Panc1 (cell line): ENCODE measurements around the gene SNRPD2. TPM values are rescaled to one million over a fixed set of nuclear protein-coding genes. Genes with fewer than 3 reads are reported as not detected.

ENCODE experiments used
- ATAC-seq: fragments of 200-7000 bp; cut with Tn5 transposase; 2 replicates; pipeline ENCODE4 v1.9.1; 2020; ENCODE audit warnings: mild to moderate bottlenecking, moderate library complexity
- BruUV-seq: library from RNA; stranded (reverse); fragments of 400-500 nt; replicated peaks from 2 replicates; lab custom pipeline; 2021; lab: Mats Ljungman, UMichigan
- CTCF ChIA-PET: fragments of 300-600 bp; sonication (Branson Sonifier 250); formaldehyde crosslinking; loops from one replicate; lab custom pipeline; 2022; ENCODE audit warnings: antibody characterized with exemption; lab: Charles Lee
- POLR2A ChIA-PET: fragments of 300-600 bp; sonication (Branson Sonifier 250); formaldehyde crosslinking; loops from one replicate; lab custom pipeline; 2022; ENCODE audit warnings: antibody characterized with exemption; lab: Charles Lee
- DNase-seq: peaks from one replicate; pipeline ENCODE4 v3.0.0-alpha.2; 2010; ENCODE audit warnings: low read depth, low spot score
- H3K27ac ChIP-seq: 2 replicates; pipeline ENCODE4 v1.5.1; 2011; ENCODE audit warnings: mild to moderate bottlenecking, low read length, inconsistent platforms
- H3K27me3 ChIP-seq: fragments of 200-500 bp; sonication (Bioruptor generic); 2 replicates; pipeline ENCODE4 v1.6.0; 2014; ENCODE audit warnings: low read length, inconsistent platforms; ENCODE audit not compliant: control insufficient read depth, insufficient read depth
- H3K36me3 ChIP-seq: fragments of 200-500 bp; sonication (Bioruptor generic); 2 replicates; pipeline ENCODE4 v1.5.1; 2014; ENCODE audit warnings: inconsistent platforms, mild to moderate bottlenecking, low read length, moderate library complexity; ENCODE audit not compliant: control insufficient read depth, insufficient read depth
- H3K4me1 ChIP-seq: 2 replicates; pipeline ENCODE4 v1.5.1; 2011; ENCODE audit warnings: inconsistent platforms, mild to moderate bottlenecking, low read length, moderate library complexity; ENCODE audit not compliant: control insufficient read depth, insufficient read depth
- H3K4me3 ChIP-seq, 2 experiments: 2 replicates each; pipeline ENCODE4 v1.5.1; 2011 to 2012; ENCODE audit warnings: low read depth in 2 of 2, low read length in 2 of 2, mild to moderate bottlenecking in 2 of 2, inconsistent platforms in 1 of 2, moderate library complexity in 1 of 2
- H3K9me3 ChIP-seq: fragments of 200-500 bp; sonication (Bioruptor generic); 2 replicates; pipeline ENCODE4 v1.5.1; 2014; ENCODE audit warnings: low read depth, mild to moderate bottlenecking, inconsistent platforms, low read length, moderate library complexity; ENCODE audit not compliant: control insufficient read depth, insufficient read depth
- POLR2AphosphoS5 ChIP-seq: IDR thresholded peaks from 2 replicates; pipeline ENCODE4 v1.6.1; 2012; ENCODE audit warnings: mild to moderate bottlenecking, low read depth, low read length, moderate library complexity
- SIN3A ChIP-seq: IDR thresholded peaks from 2 replicates; pipeline ENCODE4 v1.6.1; 2012; ENCODE audit warnings: low read depth, mild to moderate bottlenecking, low read length, moderate library complexity, borderline replicate concordance; ENCODE audit not compliant: insufficient read depth
- TCF7L2 ChIP-seq: IDR thresholded peaks from 2 replicates; pipeline ENCODE4 v1.6.1; 2011; ENCODE audit warnings: mild to moderate bottlenecking, low read depth, low read length, inconsistent platforms
- in situ Hi-C: cut with HindIII; loops from 2 replicates; pipeline ENCODE4 v1.10.0; 2016; ENCODE audit warnings: low sequenced_read_pairs, low pct_unique_long_range_greater_than_20kb
- intact Hi-C: fragments of 100-400 bp; cut with micrococcal nuclease; formaldehyde crosslinking; loops from one replicate; pipeline ENCODE4 v1.10.0; 2022; ENCODE audit not compliant: unreplicated experiment
- total RNA-seq: library from RNA; stranded (reverse); gene quantifications from one replicate; pipeline ENCODE4 v1.2.1, GENCODE V29; 2021; ENCODE audit not compliant: unreplicated experiment
- TF ChIP-seq, protein P1 (sequence below): fragments of 450-650 bp; IDR thresholded peaks from 2 replicates; pipeline ENCODE4 v1.5.1; 2017; ENCODE audit warnings: mild to moderate bottlenecking
- TF ChIP-seq, protein P2 (sequence below), 2 experiments: IDR thresholded peaks; 2 replicates each; pipeline ENCODE4 v1.6.1; 2011 to 2012; ENCODE audit warnings: low read depth in 2 of 2, control low read depth in 1 of 2, low read length in 1 of 2, mild to moderate bottlenecking in 1 of 2, moderate library complexity in 1 of 2; ENCODE audit not compliant: insufficient read depth in 1 of 2

SNRPD2 gene
- total RNA-seq, 1 experiment from 2014 or later = 496 TPM

DNA sequence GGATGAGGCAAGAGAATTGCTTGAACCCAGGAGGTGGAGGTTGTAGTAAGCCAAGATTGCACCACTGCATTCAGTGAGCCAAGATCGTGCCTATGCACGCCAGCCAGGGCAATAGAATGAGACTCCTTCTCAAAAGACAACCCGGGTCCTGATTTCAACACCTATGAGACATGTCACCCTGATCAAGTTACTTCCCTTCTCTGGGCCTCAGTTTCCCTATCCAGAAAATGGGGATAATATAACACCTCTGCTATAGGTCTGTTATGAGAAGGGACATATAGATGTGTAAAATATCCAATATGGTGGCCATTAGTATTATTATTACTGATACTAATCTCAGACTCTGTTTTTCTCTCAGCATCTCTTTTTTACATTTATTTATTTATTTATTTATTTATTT, 36.7 kb downstream of the SNRPD2 start:
- ChIA-PET CTCF (no interaction called here), POLR2A (no interaction called here)
- ATAC-seq (no peak), DNase-seq (no peak)
- Histone ChIP-seq H3K27ac (no peak overlapping the region), H3K27me3 (no peaks in the 10 kb centered on the region), H3K9me3 (no peaks in the 10 kb centered on the region), H3K36me3 (no peaks in the 10 kb centered on the region), H3K4me1 (no peaks in the 10 kb centered on the region), H3K4me3 (no peak overlapping the region)
- intact Hi-C loops (no loop called here), in situ Hi-C loops (no loop called here)
- TF ChIP-seq TCF7L2 (no peak), SIN3A (no peak), POLR2AphosphoS5 (no peak)
- TF ChIP-seq, protein P1, sequence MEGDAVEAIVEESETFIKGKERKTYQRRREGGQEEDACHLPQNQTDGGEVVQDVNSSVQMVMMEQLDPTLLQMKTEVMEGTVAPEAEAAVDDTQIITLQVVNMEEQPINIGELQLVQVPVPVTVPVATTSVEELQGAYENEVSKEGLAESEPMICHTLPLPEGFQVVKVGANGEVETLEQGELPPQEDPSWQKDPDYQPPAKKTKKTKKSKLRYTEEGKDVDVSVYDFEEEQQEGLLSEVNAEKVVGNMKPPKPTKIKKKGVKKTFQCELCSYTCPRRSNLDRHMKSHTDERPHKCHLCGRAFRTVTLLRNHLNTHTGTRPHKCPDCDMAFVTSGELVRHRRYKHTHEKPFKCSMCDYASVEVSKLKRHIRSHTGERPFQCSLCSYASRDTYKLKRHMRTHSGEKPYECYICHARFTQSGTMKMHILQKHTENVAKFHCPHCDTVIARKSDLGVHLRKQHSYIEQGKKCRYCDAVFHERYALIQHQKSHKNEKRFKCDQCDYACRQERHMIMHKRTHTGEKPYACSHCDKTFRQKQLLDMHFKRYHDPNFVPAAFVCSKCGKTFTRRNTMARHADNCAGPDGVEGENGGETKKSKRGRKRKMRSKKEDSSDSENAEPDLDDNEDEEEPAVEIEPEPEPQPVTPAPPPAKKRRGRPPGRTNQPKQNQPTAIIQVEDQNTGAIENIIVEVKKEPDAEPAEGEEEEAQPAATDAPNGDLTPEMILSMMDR = no peak
- TF ChIP-seq, protein P2, sequence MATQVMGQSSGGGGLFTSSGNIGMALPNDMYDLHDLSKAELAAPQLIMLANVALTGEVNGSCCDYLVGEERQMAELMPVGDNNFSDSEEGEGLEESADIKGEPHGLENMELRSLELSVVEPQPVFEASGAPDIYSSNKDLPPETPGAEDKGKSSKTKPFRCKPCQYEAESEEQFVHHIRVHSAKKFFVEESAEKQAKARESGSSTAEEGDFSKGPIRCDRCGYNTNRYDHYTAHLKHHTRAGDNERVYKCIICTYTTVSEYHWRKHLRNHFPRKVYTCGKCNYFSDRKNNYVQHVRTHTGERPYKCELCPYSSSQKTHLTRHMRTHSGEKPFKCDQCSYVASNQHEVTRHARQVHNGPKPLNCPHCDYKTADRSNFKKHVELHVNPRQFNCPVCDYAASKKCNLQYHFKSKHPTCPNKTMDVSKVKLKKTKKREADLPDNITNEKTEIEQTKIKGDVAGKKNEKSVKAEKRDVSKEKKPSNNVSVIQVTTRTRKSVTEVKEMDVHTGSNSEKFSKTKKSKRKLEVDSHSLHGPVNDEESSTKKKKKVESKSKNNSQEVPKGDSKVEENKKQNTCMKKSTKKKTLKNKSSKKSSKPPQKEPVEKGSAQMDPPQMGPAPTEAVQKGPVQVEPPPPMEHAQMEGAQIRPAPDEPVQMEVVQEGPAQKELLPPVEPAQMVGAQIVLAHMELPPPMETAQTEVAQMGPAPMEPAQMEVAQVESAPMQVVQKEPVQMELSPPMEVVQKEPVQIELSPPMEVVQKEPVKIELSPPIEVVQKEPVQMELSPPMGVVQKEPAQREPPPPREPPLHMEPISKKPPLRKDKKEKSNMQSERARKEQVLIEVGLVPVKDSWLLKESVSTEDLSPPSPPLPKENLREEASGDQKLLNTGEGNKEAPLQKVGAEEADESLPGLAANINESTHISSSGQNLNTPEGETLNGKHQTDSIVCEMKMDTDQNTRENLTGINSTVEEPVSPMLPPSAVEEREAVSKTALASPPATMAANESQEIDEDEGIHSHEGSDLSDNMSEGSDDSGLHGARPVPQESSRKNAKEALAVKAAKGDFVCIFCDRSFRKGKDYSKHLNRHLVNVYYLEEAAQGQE (IDR thresholded peaks at IDR 0.05; ENCODE audit: insufficient read depth in 1 of 2, low read depth in 2 of 2, low read length in 1 of 2) = no peak
- no TSS peak for BruUV-seq

DNA sequence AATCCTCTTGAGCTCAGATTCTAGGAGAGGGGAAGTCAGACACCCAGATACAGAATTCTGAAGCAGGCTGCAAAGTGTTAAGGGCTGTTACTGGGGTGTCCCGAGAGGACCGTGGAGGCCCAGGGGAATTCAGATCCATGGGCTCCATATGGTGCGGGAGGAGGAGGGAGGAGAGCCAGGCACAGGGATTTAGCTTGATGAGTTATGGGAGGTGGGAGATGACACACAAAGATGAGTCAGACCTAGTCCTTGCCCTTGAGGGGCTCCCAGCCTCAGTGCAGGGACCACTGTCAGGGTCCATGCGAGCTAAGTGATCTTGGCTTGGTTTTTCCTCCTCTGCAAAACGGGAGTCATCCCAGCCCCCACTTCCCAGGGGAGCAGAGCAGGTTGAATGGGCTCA, 38.1 kb downstream of the SNRPD2 start:
- no TSS peak for BruUV-seq
- TF ChIP-seq TCF7L2 (no peak), POLR2AphosphoS5 (no peak), SIN3A (no peak)
- TF ChIP-seq, protein P1 = no peak
- TF ChIP-seq, protein P2 (IDR thresholded peaks at IDR 0.05; ENCODE audit: insufficient read depth in 1 of 2, low read depth in 2 of 2, low read length in 1 of 2) = no peak
- Histone ChIP-seq H3K9me3 (no peaks in the 10 kb centered on the region), H3K4me1 (no peaks in the 10 kb centered on the region), H3K36me3 (no peaks in the 10 kb centered on the region), H3K4me3 (no peak overlapping the region), H3K27ac (no peak overlapping the region), H3K27me3 (no peaks in the 10 kb centered on the region)
- ChIA-PET POLR2A (no interaction called here), CTCF (no interaction called here)
- ATAC-seq (no peak), DNase-seq (no peak)
- intact Hi-C loops (no loop called here), in situ Hi-C loops (no loop called here)
